Right cardiac atrium (tissue), 5 donors: ENCODE measurements around the gene FAM76B. TPM values are rescaled to one million over a fixed set of nuclear protein-coding genes. Genes with fewer than 3 reads are reported as not detected.

Experiments
- ATAC-seq, 2 donors: fragments of 200-7000 bp; cut with Tn5 transposase; one replicate each; pipeline versions ENCODE4 v1.8.0 to v1.9.1; 2020; ENCODE audit warnings: moderate library complexity in 2 of 2, mild to moderate bottlenecking in 1 of 2
- DNase-seq, 3 donors: peaks; one replicate each; pipeline ENCODE4 v3.0.0-alpha.2; 2020
- H3K27ac ChIP-seq: one replicate; pipeline ENCODE4 v1.5.1; 2013; ENCODE audit warnings: mild to moderate bottlenecking, low read length, control low read depth, moderate library complexity
- H3K27me3 ChIP-seq: one replicate; pipeline ENCODE4 v1.6.1; 2013; ENCODE audit not compliant: control insufficient read depth, insufficient read depth
- H3K4me1 ChIP-seq: one replicate; pipeline ENCODE4 v1.6.1; 2013; ENCODE audit warnings: low read length; ENCODE audit not compliant: control insufficient read depth, insufficient read depth
- H3K4me3 ChIP-seq: one replicate; pipeline ENCODE4 v1.5.1; 2013; ENCODE audit warnings: low read length, control low read depth
- H3K9me3 ChIP-seq: one replicate; pipeline ENCODE4 v1.6.1; 2013; ENCODE audit warnings: low read length; ENCODE audit not compliant: control insufficient read depth
- WGBS: extraction: QIAGEN DNeasy Blood & Tissue Kit; methylation state at CpG from one replicate; pipeline ENCODE4 v1.1.7; 2013; 5-methylcytosine and 5-hydroxymethylcytosine counted together
- intact Hi-C, 4 donors: fragments of 100-400 bp; cut with DNase I; formaldehyde crosslinking; loops; one replicate each; pipeline versions ENCODE4 v1.11.0 to v1.14.0; 2022 to 2023
- polyA plus RNA-seq: library from polyadenylated mRNA; stranded (reverse); fragments of 200-250 nt; gene quantifications from one replicate; pipeline ENCODE4 v1.2.3, GENCODE V29; 2013
- total RNA-seq, 4 donors: library from RNA; stranded (reverse); fragmentation: NEBNext Ultra II Directional; extraction: Animal tissue kit (Norgen Biotek cat#: 25700); gene quantifications; one replicate each; pipeline ENCODE4 v1.2.1, GENCODE V29; 2021
- donor health status: healthy with polysubstance abuse.
- donor health status: DM: no; HTN: yes; CAD: no.
- donor health status: DM: no; HTN: no; CAD: no.
- donor health status: DM: no; HTN: yes; CAD: no; lungs with severe emphysema.
- donor health status: DM: yes; HTN: yes; CAD: no.

The FAM76B gene
- total and polyA plus RNA-seq, 5 donors, result 6.6 to 11.2 (median 9.7) TPM

DNA sequence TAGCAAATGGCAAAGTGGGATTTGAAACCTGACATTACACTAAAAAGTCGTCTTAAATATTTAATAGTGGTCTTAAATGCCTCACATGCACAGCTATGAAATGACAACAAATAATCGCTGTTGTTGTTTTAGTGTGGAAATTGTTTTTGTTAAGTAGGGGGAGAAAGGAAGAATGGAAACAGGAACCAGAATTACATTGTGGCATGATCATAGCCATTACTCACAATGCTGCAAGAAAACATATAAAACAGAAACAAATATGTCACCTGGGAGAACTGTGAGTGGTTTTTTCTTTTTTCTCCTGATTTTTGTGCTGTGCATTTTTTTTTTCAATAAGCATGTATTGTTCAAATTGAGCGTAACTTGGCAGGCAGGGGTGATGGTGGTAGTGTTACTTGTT, 22.9 kb downstream of the FAM76B start:
- Histone ChIP-seq H3K9me3 (no peaks in the 10 kb centered on the region), H3K4me1 (no peaks in the 10 kb centered on the region), H3K4me3 (no peak overlapping the region), H3K27me3 (no peaks in the 10 kb centered on the region), H3K27ac (no peak overlapping the region)
- intact Hi-C loops, result loop anchor here in 2 of 4 donors (5.0 to 10.0 kb wide), 2 partner anchors 614 to 702 kb away; partner anchors contain the start of gene SRSF8 (in 1 of the 2)
- ATAC-seq (no peak), DNase-seq (no peak)
- WGBS, result 85% methylated on average over 3 of the region's 3 CpGs

DNA sequence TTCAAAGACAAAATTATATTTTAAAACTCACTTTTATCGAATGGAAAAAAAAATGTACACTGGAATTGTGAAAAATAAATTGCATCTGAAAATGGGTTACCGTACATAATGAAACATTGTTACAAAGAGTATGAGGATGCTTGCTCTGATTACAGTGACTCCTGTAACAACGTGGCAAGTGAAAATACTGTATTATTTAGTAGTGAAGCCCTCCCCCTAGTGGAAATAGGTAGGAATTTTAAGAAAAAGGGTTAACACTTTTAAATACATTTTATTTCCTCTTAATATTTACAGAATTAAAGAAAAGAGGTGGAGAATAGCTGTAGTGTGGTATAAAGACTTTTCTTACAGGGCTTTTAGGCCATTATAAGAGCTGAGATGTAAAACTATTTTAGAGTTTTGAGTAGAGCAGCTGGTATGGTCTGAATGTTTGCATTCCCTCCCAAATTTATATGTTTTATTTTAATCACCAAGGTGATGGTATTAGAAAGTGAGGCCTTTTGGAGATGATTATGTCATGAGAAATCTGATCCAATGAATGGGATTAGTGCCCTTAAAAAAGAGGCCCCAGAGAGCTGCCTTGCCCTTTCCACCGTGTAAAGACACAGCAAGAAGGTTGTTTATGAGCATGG, 25.2 kb downstream of the FAM76B start:
- no peak overlapping the region for H3K4me3 ChIP-seq
- DNase-seq (no peak), ATAC-seq (peak; percentile 61 to 63)
- H3K4me1 ChIP-seq, result no peaks in the 10 kb centered on the region
- WGBS, result 15% methylated on average over 4 of the region's 4 CpGs
- H3K9me3 ChIP-seq, result no peaks in the 10 kb centered on the region
- peaks cover 2% of the 10 kb centered on the region for H3K27me3 ChIP-seq
- intact Hi-C loops, result loop anchor here in 3 of 4 donors (5.0 to 10.0 kb wide), 3 partner anchors 57 to 700 kb away; partner anchors contain the start of gene SRSF8 (in 1 of the 3)
- H3K27ac ChIP-seq, result no peak overlapping the region

DNA sequence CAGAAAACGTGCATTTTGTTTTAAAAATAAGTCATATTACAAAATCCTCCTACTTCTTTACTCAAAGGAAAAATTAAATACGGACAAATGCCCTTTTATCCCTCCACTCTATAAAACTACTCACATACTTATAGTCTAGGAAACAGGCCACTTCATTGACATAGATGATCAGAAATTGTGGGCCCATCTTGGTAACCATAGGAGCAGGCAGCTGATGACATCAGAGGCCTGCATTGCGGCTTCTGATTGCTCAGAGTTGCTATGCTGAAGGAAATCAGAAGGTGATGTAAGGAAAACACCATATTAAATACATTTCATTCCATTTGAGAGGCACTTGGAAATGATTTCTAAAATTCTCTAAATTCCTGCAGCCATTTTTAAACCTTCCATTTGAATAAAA, 27.0 kb downstream of the FAM76B start:
- WGBS, result 87% methylated on average over 3 of the region's 3 CpGs
- intact Hi-C loops, result loop anchor here in 3 of 4 donors (5.0 to 10.0 kb wide), 3 partner anchors 55 to 698 kb away; partner anchors contain the start of gene SRSF8 (in 1 of the 3)
- DNase-seq, result no peak
- H3K27me3 ChIP-seq, result peaks cover 2% of the 10 kb centered on the region
- H3K4me1 ChIP-seq, result no peaks in the 10 kb centered on the region
- ATAC-seq, result no peak
- H3K9me3 ChIP-seq, result no peaks in the 10 kb centered on the region
- no peak overlapping the region for H3K27ac ChIP-seq
- no peak overlapping the region for H3K4me3 ChIP-seq

DNA sequence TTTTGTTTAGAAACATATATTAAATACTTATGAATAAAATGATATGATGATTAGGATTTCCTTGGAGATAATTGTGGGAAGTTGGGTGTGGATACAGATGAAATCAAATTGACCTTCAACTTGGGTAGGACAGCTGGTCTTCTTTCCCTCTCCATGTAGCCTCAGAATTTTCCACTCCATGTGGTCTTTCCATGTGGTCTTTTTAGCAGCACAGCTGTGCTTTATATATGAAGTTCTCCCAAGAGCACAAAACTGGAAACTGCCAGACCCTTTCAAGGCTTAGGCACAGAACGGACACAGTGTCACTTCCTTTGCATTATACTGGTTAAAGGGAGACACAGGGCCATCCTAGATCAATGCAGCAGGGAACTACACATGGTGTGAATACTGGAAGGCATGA, 28.6 kb downstream of the FAM76B start:
- 86% methylated on average over 1 of the region's 1 CpG for WGBS
- DNase-seq (no peak), ATAC-seq (no peak)
- Histone ChIP-seq H3K4me3 (no peak overlapping the region), H3K9me3 (no peaks in the 10 kb centered on the region), H3K27ac (no peak overlapping the region), H3K4me1 (no peaks in the 10 kb centered on the region), H3K27me3 (peaks cover 2% of the 10 kb centered on the region)
- intact Hi-C loops, result loop anchor here in 3 of 4 donors (5.0 to 10.0 kb wide), 3 partner anchors 54 to 696 kb away; partner anchors contain the start of gene SRSF8 (in 1 of the 3)

DNA sequence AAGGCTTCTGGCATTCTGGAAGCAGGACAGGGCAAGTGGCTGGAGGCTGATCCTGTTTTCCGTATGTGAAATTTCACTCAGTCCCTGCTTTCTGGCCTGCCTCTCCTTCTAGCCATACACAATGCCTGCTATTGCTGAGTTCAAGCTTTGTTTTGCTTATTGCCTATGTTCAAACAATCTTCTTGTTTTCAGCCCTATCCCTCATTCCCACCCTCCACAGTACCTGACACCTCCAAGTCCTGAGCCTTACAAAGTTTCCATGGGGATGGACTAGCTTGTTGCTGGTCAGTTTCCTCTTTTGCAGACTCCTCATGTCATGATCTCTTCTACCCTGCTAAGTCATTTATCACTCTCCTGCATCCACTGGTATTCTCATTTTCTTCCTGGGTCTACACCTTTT, 38.1 kb downstream of the FAM76B start:
- ATAC-seq, result no peak
- intact Hi-C loops, result no loop called here
- H3K27me3 ChIP-seq, result no peaks in the 10 kb centered on the region
- H3K27ac ChIP-seq, result no peak overlapping the region
- DNase-seq, result no peak
- 92% methylated on average over 1 of the region's 1 CpG for WGBS
- no peaks in the 10 kb centered on the region for H3K9me3 ChIP-seq
- no peaks in the 10 kb centered on the region for H3K4me1 ChIP-seq
- H3K4me3 ChIP-seq, result no peak overlapping the region

DNA sequence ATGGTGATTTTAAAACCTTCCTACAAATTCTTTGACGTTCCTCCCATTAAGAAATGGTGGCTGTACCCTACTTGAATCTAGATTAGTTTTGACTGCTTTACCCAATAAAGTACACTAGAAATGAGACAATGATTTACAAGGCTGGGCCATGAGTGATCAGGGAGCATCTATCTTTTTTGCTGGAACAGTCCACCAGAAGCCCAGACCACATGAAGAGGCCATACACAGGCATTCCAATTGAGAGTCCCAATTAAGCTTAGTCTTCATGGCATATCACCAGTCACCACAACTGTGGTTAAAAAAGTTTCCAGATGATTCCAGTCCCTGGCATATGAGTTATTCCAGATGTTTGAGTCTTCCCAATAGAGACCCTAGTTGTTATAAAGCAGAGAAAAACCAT, 39.5 kb downstream of the FAM76B start:
- 88% methylated on average over 1 of the region's 1 CpG for WGBS
- no peak for ATAC-seq
- H3K4me3 ChIP-seq, result no peak overlapping the region
- H3K4me1 ChIP-seq, result no peaks in the 10 kb centered on the region
- intact Hi-C loops, result no loop called here
- H3K27me3 ChIP-seq, result no peaks in the 10 kb centered on the region
- DNase-seq, result no peak
- no peak overlapping the region for H3K27ac ChIP-seq
- H3K9me3 ChIP-seq, result no peaks in the 10 kb centered on the region

DNA sequence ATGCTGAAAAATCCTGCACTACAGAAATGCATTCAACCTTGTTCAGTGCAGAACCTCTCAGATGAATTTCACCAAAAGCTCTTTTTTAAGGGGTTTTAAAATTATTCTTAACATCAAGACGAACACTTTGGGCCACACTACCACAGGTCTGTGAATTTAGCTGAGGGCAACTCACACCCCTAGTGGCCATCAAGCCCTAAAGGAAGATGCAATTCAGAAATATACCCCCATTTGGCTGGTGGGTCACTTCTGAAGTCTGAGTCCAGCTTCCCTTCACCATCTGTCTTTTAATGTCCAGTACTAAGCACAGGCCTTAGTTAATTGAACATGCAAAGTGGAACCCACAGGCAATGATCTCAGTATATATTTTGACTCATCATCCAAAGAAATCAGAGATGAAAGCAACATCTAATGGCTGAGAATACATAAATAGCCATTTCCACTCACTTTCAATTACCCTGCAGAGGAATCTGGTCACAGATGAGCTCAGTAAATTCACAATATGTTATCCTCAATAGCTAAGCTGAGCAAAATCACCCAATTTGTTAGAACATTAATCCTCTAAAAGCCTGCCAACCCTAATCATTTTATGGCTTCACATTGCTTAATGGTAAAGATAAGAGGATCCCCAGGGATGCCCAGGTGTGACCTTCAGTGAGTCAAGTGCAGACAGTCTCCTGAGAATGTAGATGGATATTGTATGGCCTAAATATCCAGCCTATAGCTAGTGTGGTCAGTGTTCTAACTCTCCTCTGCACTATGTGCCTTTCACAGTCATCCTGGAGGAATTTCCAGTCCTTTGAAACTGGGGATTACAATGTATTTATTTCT, 50.3 kb downstream of the FAM76B start:
- H3K4me3 ChIP-seq, result no peak overlapping the region
- H3K4me1 ChIP-seq, result no peaks in the 10 kb centered on the region
- no peaks in the 10 kb centered on the region for H3K9me3 ChIP-seq
- intact Hi-C loops, result no loop called here
- DNase-seq, result no peak
- ATAC-seq, result no peak
- no peaks in the 10 kb centered on the region for H3K27me3 ChIP-seq
- WGBS, result 0% methylated on average over 1 of the region's 1 CpG
- H3K27ac ChIP-seq, result no peak overlapping the region

DNA sequence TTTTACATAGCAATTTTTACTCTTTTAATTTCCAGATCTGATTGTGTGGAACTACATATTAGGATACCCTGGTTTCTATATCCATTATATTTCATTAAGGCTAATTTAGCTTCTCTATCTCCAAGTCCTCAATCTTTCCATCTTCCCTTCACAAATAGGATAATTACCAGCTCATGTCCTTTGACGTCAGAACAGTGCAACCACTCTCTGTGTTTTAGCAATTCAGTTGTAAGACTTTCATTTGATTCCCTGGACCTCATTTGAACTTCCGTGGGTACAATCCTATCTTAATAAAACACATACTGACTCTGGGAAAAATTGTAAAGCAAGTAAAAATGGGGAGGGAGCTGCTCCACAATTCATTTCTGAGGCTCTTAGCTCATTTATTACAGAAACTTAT, 52.8 kb downstream of the FAM76B start:
- no peaks in the 10 kb centered on the region for H3K4me1 ChIP-seq
- no peaks in the 10 kb centered on the region for H3K27me3 ChIP-seq
- no peak for DNase-seq
- intact Hi-C loops, result no loop called here
- peak; percentile 64 to 85 for ATAC-seq
- no peak overlapping the region for H3K4me3 ChIP-seq
- 30% methylated on average over 2 of the region's 2 CpGs for WGBS
- H3K27ac ChIP-seq, result no peak overlapping the region
- no peaks in the 10 kb centered on the region for H3K9me3 ChIP-seq

DNA sequence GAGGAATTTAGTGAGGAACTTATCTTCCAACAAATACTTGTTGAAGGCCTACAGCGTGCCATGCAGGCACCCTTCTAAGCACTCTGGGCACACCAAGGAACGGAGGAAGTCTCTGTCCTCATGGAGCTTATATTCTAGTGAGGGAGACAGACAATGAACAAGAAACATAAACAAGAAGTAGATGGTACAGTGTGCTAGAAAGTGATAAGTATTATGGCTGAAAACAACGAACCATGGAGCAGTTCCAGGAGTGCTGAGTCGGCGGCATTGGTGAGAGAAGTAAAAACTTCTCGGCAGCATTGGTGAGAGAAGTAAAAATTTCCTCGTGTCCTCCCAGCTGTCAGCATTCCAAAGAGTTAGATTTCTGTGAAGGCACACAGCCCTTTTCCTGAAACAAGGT, 53.2 kb downstream of the FAM76B start:
- Histone ChIP-seq H3K27me3 (no peaks in the 10 kb centered on the region), H3K9me3 (no peaks in the 10 kb centered on the region), H3K4me3 (no peak overlapping the region), H3K4me1 (no peaks in the 10 kb centered on the region), H3K27ac (peak overlapping the region; percentile 45)
- DNase-seq (peak in 1 of 3 donors; percentile 54), ATAC-seq (peak; percentile 51 to 64)
- intact Hi-C loops, result no loop called here
- 27% methylated on average over 7 of the region's 7 CpGs for WGBS

DNA sequence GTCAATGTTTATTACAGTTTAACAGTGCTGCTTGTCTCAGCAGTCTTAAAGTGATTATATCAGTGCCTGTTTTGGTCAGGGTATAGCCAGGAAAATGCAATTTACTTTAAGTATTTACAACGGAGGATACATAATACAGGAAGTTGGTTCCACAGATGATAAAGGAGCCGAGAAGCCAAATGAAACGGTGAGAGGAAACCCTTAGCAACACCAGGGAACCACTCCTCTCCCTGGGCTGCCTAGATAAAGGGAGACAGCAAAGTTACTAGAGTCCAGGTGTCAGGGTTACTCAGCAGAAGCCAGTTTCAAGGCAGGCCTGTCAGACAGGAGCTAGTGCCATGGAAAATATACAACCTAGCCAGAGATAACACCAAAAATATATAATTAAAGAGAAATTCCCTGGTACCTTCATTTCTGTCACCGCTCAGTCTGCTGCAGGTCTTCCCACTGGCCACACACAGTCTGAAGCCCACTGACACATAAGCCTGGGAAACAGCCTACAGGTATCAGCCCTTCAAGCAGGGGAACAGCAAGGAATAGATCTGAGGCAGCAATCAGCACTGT, 55.5 kb downstream of the FAM76B start:
- ATAC-seq (peak; percentile 64 to 82), DNase-seq (no peak)
- Histone ChIP-seq H3K27me3 (no peaks in the 10 kb centered on the region), H3K4me1 (no peaks in the 10 kb centered on the region), H3K9me3 (no peaks in the 10 kb centered on the region), H3K4me3 (no peak overlapping the region), H3K27ac (no peak overlapping the region)
- 25% methylated on average over 4 of the region's 4 CpGs for WGBS
- intact Hi-C loops, result no loop called here
